GM19025 (cell line): ENCODE results near the gene ALCAM.

Experiments
- ATAC-seq: cut with Tn5 transposase; IDR thresholded peaks from one replicate; pipeline ENCODE4 v1.9.1; 2021; ENCODE audit warnings: mild to moderate bottlenecking, low read depth, moderate library complexity; ENCODE audit not compliant: unreplicated experiment

The ALCAM gene

GRCh38 chr3:105466495-105467404 is 100.0 kb downstream of the ALCAM start:
- no peak for ATAC-seq

DNA sequence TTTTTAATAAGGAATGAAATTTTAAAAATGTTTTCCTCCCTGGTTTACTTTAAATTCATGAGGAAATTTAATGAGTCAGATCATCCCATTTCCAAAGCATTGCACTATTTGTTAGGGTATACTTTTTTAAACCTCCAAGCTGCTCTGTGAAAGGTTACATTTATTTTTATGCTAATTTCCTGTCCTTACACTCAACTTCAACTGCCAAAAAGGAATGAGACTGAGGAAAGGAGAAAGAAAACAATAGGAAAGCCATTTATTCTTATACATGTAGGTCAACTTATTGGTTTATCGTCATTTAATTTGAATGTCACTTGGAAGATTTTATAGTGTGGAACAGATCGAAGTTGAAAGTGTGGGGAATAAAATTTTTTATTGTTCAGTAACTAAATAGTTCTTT is 104.1 kb downstream of the ALCAM start:
- no peak for ATAC-seq

DNA sequence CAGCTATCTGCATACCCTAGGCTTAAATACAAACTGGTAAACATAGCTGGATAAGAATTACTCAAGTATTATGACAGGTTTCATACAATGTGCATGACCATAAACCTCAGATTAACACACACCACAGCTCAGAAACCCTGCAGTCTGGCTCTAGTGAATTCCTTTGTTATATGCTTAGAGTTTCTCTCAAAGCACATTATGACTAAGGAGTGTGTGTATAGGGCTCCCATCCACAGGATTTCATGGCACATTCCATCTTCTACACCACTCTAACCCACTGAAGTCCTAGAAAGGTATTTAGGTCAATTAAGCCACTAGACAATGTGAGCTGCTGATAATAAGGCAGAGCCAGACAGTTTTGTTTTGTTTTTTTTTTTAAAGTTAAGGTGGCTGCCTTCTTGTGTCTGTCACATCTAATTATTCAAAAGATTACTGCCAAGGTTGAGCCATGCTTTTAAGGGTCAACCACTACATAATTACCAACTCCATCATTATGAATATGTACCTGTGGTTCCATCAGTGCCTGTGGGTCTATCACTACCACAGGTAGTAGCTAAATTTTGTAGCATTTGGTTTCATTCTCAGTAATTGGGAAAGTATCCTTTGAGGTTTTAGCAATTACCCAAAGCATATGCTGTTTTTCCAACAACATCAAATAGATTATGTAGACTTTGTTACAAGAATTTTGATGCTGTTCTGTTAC is 107.0 kb downstream of the ALCAM start:
- no peak for ATAC-seq

DNA sequence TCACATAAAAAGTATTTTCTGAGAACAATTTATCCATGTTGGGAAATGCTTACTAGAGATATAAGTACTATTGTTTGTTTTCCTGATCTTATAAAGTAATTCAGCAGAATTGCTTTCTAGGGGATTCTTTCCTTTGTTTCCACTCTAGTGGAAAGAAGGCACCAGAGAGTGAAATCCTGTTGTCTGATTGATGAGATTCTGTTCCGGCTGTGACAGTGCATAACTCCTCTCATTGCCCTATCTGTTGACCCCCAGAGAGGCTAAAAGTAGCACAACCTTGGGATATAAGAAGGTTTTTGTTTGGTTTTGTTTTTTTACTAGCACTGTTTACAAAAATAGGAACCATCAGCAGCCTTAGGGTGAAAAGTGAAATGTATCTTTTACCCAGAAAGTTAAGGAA is 114.1 kb downstream of the ALCAM start:
- ATAC-seq, result no peak

GRCh38 chr3:105483476-105483875 is 116.8 kb downstream of the ALCAM start:
- no peak for ATAC-seq

DNA sequence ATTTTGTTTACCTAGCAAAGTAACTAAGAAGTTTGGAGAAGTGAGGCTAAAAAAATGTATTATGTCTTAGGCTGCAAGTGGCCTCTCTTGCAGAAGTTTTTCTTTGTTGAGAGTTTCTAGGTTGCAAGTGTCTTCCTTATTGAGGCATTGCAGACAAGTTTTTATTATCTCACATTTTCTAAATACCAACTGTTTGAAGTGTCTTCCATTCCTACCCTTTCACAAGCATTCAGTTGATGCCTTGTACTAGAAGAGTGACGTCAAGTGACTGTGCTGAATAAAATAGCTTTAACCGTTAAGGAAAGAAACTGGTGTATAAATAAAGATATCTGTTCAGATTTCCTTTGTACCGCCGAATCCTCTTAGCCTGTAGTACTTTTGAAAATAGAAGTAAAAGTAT is 123.3 kb downstream of the ALCAM start:
- ATAC-seq, result no peak

- no peak for ATAC-seq
Measured at GRCh38 chr3:105493305-105493892, 126.7 kb downstream of the ALCAM start.

DNA sequence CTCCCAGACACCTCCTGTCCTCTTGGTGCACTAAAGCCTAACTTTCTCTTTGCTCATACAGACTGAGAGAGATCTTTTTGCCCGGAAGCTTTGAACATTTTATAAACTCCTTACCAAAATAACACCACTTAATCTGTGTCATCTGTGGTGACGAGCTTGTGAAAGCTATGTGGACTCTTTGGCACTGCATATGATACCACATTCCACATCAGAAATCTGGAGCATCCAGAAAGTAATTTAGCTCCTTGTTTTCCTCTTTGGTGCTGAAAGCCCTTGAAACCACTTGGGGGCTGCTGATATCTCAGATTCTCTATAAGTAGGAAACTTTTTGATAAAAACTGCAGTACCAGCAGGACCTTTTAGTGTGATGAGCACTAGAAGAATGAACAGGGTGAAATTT is 128.3 kb downstream of the ALCAM start:
- ATAC-seq, result no peak

DNA sequence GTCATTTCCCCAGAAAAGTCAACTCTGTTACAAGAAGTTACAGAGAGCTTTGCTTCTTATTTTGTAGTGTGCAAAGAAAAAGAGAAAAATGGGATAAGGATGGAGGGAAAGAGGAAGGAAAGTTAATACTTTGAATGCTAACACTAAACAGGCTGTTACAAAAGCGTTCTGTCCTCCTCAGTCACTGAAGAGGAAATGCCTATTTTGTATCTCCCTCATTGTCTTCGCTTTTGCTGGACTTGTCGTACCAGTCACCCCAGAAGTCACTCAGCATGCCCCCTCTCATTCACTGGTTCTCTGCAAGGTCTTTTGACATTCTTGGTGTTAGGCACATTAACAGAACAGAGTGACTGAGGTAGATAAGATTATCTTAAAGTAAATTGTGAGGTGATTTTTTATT is 129.6 kb downstream of the ALCAM start:
- ATAC-seq, result no peak

DNA sequence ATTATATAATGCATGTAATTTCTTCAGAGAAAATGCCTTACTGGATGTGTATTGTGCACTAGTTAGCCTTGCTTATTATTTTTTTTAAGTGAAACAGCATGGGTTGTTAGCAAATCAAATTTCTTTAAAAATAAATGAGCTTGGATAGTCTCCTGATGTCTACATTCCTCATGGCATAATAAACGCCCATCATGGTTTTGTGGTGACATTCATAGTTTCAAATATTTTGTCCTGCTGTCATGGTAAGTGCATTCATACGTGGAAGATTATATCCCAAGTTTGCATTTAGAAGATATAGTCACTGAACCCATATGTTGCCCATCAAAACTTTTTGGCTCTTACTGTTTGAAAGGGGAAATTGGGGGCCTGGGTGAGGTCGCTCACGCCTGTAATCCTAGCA is 130.7 kb downstream of the ALCAM start:
- ATAC-seq, result no peak

GRCh38 chr3:105499961-105500360 is 133.3 kb downstream of the ALCAM start:
- no peak for ATAC-seq

DNA sequence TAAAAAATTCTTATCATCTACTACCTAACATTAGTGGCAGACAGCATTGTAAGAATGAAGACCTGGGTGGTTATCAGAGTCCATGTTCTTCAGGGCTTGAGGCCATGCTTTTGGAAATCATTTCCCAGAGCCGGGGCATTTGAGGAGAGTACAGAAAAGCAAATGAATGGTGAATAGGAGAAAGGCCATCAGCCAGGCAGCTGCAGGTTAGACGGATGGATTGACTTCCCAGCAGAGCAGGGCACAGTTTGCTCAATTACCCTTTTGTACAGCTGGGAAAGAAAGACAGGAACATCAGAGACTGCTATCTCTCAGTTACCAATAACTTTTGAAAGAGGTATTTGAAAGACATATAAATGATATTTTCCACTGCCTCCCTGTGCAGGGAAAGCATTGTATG is 135.6 kb downstream of the ALCAM start:
- no peak for ATAC-seq

GRCh38 chr3:105503191-105503593 is 136.5 kb downstream of the ALCAM start:
- ATAC-seq, result no peak

GRCh38 chr3:105504440-105504951 is 137.8 kb downstream of the ALCAM start:
- ATAC-seq, result no peak

GRCh38 chr3:105505170-105505569 is 138.5 kb downstream of the ALCAM start:
- ATAC-seq, result no peak

DNA sequence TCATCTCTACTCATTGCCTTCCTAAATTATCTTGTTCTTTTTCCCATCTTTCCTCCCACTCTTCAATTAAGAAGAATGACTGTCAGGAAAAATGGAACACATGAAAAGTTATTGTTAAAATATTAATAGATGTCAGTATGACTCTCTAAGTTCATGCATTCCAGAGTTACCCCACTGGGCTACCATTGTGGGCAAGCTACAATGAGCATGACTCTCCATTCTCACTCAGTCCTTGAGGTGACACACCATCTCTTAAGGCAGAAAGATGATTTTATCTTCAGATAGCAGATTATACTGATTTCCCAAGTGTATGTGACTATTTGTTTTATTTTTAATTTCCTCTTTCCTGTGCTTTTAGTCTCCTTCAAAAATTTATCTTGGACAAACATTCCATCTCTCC is 144.3 kb downstream of the ALCAM start:
- ATAC-seq, result no peak

DNA sequence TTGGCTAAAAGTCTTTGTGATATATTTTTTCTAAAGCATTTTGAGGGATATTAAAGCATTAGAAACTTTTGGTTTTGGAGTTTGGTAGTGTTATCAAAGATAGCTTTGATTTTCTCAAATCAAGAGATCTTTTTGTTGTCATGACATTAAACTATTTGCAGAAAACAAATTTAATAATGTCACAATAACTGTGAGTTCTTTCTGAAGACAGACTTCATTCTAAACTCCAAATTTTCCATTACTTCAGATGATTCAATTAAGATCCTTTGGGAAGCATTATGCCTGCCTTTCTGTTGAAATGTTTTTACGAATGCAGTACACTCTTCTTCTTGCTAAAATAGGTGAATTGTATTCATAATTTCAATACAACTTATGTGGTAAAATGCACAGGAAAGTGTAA is 145.4 kb downstream of the ALCAM start:
- ATAC-seq, result no peak

- no peak for ATAC-seq
Measured at GRCh38 chr3:105513042-105513441, 146.3 kb downstream of the ALCAM start.

- ATAC-seq, result no peak
Measured at GRCh38 chr3:105513886-105514285, 147.2 kb downstream of the ALCAM start.

- ATAC-seq, result no peak
Measured at GRCh38 chr3:105515372-105515771, 148.7 kb downstream of the ALCAM start.

DNA sequence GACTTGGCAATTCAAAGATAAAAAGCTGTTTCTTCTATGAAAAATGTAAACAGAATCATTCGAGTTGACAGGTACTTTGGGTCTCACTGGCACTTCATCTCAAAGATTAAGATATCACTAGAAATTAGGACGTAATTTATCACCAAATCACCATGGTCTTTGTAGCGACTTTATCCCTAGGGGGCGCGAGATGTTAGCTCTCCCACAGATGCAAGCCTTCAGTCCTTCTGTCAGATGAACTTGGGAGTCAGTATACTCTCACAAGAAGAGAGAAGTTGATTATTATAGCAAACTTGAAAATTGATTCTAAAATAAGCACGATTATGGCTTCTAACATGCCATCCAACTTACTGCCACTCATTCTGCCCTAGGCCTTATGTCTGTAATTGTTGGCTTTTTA is 150.3 kb downstream of the ALCAM start:
- no peak for ATAC-seq
